IMR-90 (cell line): ENCODE measurements around the gene VPS4B. TPM values are rescaled to one million over a fixed set of nuclear protein-coding genes. Genes with fewer than 3 reads are reported as not detected.
A peak's percentile ranks its signal among the peaks of the same experiment; 100 is the strongest.

Experiments
- ATAC-seq: fragments of 200-7000 bp; cut with Tn5 transposase; 2 replicates; pipeline ENCODE4 v1.9.1; 2020; ENCODE audit warnings: low read depth, mild to moderate bottlenecking, moderate library complexity
- BruUV-seq: library from RNA; stranded (reverse); fragments of 400-500 nt; replicated peaks from 2 replicates; lab custom pipeline; 2021; lab: Mats Ljungman, UMichigan
- CTCF ChIA-PET: fragments of 300-600 bp; formaldehyde crosslinking; extraction: SDS; loops from one replicate; lab custom pipeline; 2021; ENCODE audit warnings: antibody characterized with exemption; lab: Yijun Ruan, JAX
- POLR2A ChIA-PET: fragments of 300-600 bp; sonication (Branson Sonifier 250); formaldehyde crosslinking; loops from one replicate; lab custom pipeline; 2022; ENCODE audit warnings: antibody characterized with exemption; ENCODE audit not compliant: unreplicated experiment; lab: Charles Lee
- DNase-seq: peaks from one replicate; pipeline ENCODE4 v3.0.0; 2013
- H2AFZ ChIP-seq: replicated peaks from 2 replicates; pipeline ENCODE3; 2013; ENCODE audit warnings: low read length, mild to moderate bottlenecking; ENCODE audit not compliant: poor library complexity
- H2AK5ac ChIP-seq: 2 replicates; pipeline ENCODE4 v1.6.1; 2013; ENCODE audit warnings: low read depth, low read length, inconsistent platforms
- H2AK9ac ChIP-seq: replicated peaks from 2 replicates; pipeline ENCODE3; 2013; ENCODE audit warnings: mild to moderate bottlenecking, low read depth, low read length, moderate library complexity; ENCODE audit not compliant: poor library complexity
- H2BK120ac ChIP-seq: 2 replicates; pipeline ENCODE4 v1.6.1; 2013; ENCODE audit warnings: low read depth, low read length, inconsistent platforms
- H2BK15ac ChIP-seq: 3 replicates; pipeline ENCODE4 v1.6.1; 2013; ENCODE audit warnings: low read depth, low read length, inconsistent platforms
- H2BK20ac ChIP-seq: 2 replicates; pipeline ENCODE4 v1.6.1; 2013; ENCODE audit warnings: low read depth, mild to moderate bottlenecking, inconsistent platforms, low read length, moderate library complexity
- H2BK5ac ChIP-seq: 2 replicates; pipeline ENCODE4 v1.6.1; 2013; ENCODE audit warnings: mild to moderate bottlenecking, low read depth, low read length, inconsistent platforms; ENCODE audit not compliant: poor library complexity, severe bottlenecking
- H3K14ac ChIP-seq: replicated peaks from 2 replicates; pipeline ENCODE4 v1.6.1; 2013; ENCODE audit warnings: low read depth, low read length, inconsistent platforms
- H3K18ac ChIP-seq: 2 replicates; pipeline ENCODE4 v1.6.1; 2013; ENCODE audit warnings: low read depth, low read length, control low read depth
- H3K23ac ChIP-seq: 2 replicates; pipeline ENCODE4 v1.6.1; 2013; ENCODE audit warnings: low read depth, low read length, inconsistent platforms
- H3K27ac ChIP-seq: 2 replicates; pipeline ENCODE4 v1.5.1; 2013; ENCODE audit warnings: mild to moderate bottlenecking, control low read depth, low read length; ENCODE audit not compliant: insufficient read depth
- H3K27me3 ChIP-seq: 2 replicates; pipeline ENCODE4 v1.6.1; 2013; ENCODE audit warnings: low read length; ENCODE audit not compliant: control insufficient read depth, insufficient read depth
- H3K36me3 ChIP-seq: 2 replicates; pipeline ENCODE4 v1.6.1; 2013; ENCODE audit warnings: low read length, mixed read lengths; ENCODE audit not compliant: control insufficient read depth, insufficient read depth
- H3K4ac ChIP-seq: 2 replicates; pipeline ENCODE4 v1.6.1; 2013; ENCODE audit warnings: low read depth, low read length, inconsistent platforms
- H3K4me1 ChIP-seq: 2 replicates; pipeline ENCODE4 v1.6.1; 2013; ENCODE audit warnings: low read length, mixed read lengths; ENCODE audit not compliant: control insufficient read depth, insufficient read depth
- H3K4me2 ChIP-seq: 2 replicates; pipeline ENCODE4 v1.6.1; 2013; ENCODE audit warnings: low read depth, mild to moderate bottlenecking, control low read depth, low read length, moderate library complexity
- H3K4me3 ChIP-seq: 2 replicates; pipeline ENCODE4 v1.5.1; 2013; ENCODE audit warnings: low read depth, mild to moderate bottlenecking, control low read depth, low read length, moderate library complexity; ENCODE audit not compliant: insufficient read depth
- H3K56ac ChIP-seq: 2 replicates; pipeline ENCODE4 v1.6.1; 2013; ENCODE audit warnings: low read length, inconsistent platforms; ENCODE audit not compliant: insufficient read depth; ENCODE audit errors: extremely low read depth
- H3K79me1 ChIP-seq, 2 experiments: 2 replicates each; pipeline ENCODE4 v1.6.1; 2013; ENCODE audit warnings: low read length in 2 of 2, inconsistent platforms in 1 of 2, low read depth in 1 of 2
- H3K9ac ChIP-seq: 2 replicates; pipeline ENCODE4 v1.6.1; 2013; ENCODE audit warnings: low read depth, low read length, control low read depth
- H3K9me1 ChIP-seq: 2 replicates; pipeline ENCODE4 v1.6.1; 2013; ENCODE audit warnings: low read length, inconsistent platforms; ENCODE audit not compliant: insufficient read depth
- H3K9me3 ChIP-seq: 2 replicates; pipeline ENCODE4 v1.6.1; 2013; ENCODE audit warnings: low read length; ENCODE audit not compliant: control insufficient read depth, insufficient read depth
- H4K20me1 ChIP-seq: 2 replicates; pipeline ENCODE4 v1.6.1; 2013; ENCODE audit warnings: low read length, inconsistent platforms; ENCODE audit not compliant: insufficient read depth
- H4K5ac ChIP-seq: 2 replicates; pipeline ENCODE4 v1.6.1; 2013; ENCODE audit warnings: mild to moderate bottlenecking, low read depth, low read length, control low read depth
- H4K8ac ChIP-seq, 2 experiments: 2 replicates each; pipeline ENCODE4 v1.6.1; 2013; ENCODE audit warnings: low read depth in 2 of 2, low read length in 2 of 2, control low read depth in 1 of 2, inconsistent platforms in 1 of 2
- H4K91ac ChIP-seq: 2 replicates; pipeline ENCODE4 v1.6.1; 2013; ENCODE audit warnings: low read depth, low read length, inconsistent platforms; ENCODE audit not compliant: insufficient read depth
- BHLHE40 ChIP-seq: fragments of 150-350 bp; IDR thresholded peaks from 2 replicates; pipeline ENCODE4 v1.6.1; 2016; ENCODE audit warnings: mild to moderate bottlenecking, low read depth, low read length
- CEBPB ChIP-seq: IDR thresholded peaks from 2 replicates; pipeline ENCODE4 v1.6.1; 2012; ENCODE audit warnings: low read depth, low read length, improper control_type of control experiment
- CHD1 ChIP-seq: IDR thresholded peaks from 2 replicates; pipeline ENCODE4 v1.6.1; 2012; ENCODE audit warnings: low read depth, low read length, improper control_type of control experiment
- FOS ChIP-seq: fragments of 150-350 bp; IDR thresholded peaks from 2 replicates; pipeline ENCODE4 v1.6.1; 2016; ENCODE audit warnings: low read depth, low read length
- MAFK ChIP-seq: IDR thresholded peaks from 2 replicates; pipeline ENCODE4 v1.6.1; 2012; ENCODE audit warnings: low read depth, low read length, improper control_type of control experiment
- MAZ ChIP-seq: IDR thresholded peaks from 2 replicates; pipeline ENCODE4 v1.6.1; 2012; ENCODE audit warnings: low read depth, mild to moderate bottlenecking, low read length, improper control_type of control experiment, moderate library complexity, borderline replicate concordance
- MXI1 ChIP-seq: IDR thresholded peaks from 2 replicates; pipeline ENCODE4 v1.6.1; 2012; ENCODE audit warnings: low read depth, mild to moderate bottlenecking, low read length, moderate library complexity, borderline replicate concordance
- NFE2L2 ChIP-seq: fragments of 150-350 bp; IDR thresholded peaks from 2 replicates; pipeline ENCODE4 v1.6.1; 2016; ENCODE audit warnings: low read depth, mild to moderate bottlenecking, low read length
- POLR2A ChIP-seq: IDR thresholded peaks from 2 replicates; pipeline ENCODE4 v1.6.1; 2012; ENCODE audit warnings: mild to moderate bottlenecking, low read depth, low read length
- RAD21 ChIP-seq: IDR thresholded peaks from 2 replicates; pipeline ENCODE4 v1.6.1; 2012; ENCODE audit warnings: low read length, improper control_type of control experiment
- RCOR1 ChIP-seq: IDR thresholded peaks from 2 replicates; pipeline ENCODE4 v1.6.1; 2012; ENCODE audit warnings: mild to moderate bottlenecking, low read length, improper control_type of control experiment; ENCODE audit not compliant: insufficient replicate concordance
- RFX5 ChIP-seq: IDR thresholded peaks from 2 replicates; pipeline ENCODE4 v1.8.0; 2012; ENCODE audit warnings: low read depth, mild to moderate bottlenecking, low read length, moderate library complexity
- SMC3 ChIP-seq: fragments of 150-350 bp; IDR thresholded peaks from 2 replicates; pipeline ENCODE4 v1.6.1; 2016; ENCODE audit warnings: low read depth, mild to moderate bottlenecking, antibody characterized with exemption, low read length, moderate library complexity
- WGBS, 2 experiments: methylation state at CpG; one replicate each; pipeline versions ENCODE4 v1.1.5 to v1.1.7; 2013; ENCODE audit warnings: missing lambda C conversion rate in 2 of 2; ENCODE audit not compliant: insufficient read length in 1 of 2; ENCODE audit errors: extremely low coverage in 2 of 2; 5-methylcytosine and 5-hydroxymethylcytosine counted together
- dilution Hi-C: fragments of 300-500 bp; cut with HindIII; formaldehyde crosslinking; loops from one replicate; pipeline ENCODE4 v1.14.3; 2018; ENCODE audit warnings: low sequenced_read_pairs; ENCODE audit not compliant: unreplicated experiment
- in situ Hi-C: fragments of 300-500 bp; cut with MboI; formaldehyde crosslinking; loops from 3 replicates; pipeline ENCODE4 v1.14.3; 2019; ENCODE audit warnings: low sequenced_read_pairs, inconsistent platforms, mixed read lengths
- intact Hi-C: fragments of 100-400 bp; cut with micrococcal nuclease; formaldehyde crosslinking; loops from 2 replicates; pipeline ENCODE4 v1.10.0; 2022
- polyA plus RNA-seq, 3 experiments: library from polyadenylated mRNA; depleted of rRNA; stranded (reverse); fragments of >200 nt; gene quantifications; 2 replicates each; pipeline ENCODE4 v1.2.3, GENCODE V29; 2012; ENCODE audit warnings: low replicate concordance in 1 of 3
- total RNA-seq: library from RNA; depleted of rRNA; stranded (reverse); fragments of >200 nt; gene quantifications from 2 replicates; pipeline ENCODE4 v1.2.3, GENCODE V29; 2012
- TF ChIP-seq, protein P1 (sequence below): conservative IDR thresholded peaks from 2 replicates; pipeline ENCODE4 v1.5.1; 2012; ENCODE audit warnings: mild to moderate bottlenecking, low read depth, low read length, improper control_type of control experiment
- TF ChIP-seq, protein P2 (sequence below): fragments of 150-350 bp; IDR thresholded peaks from 2 replicates; pipeline ENCODE4 v1.6.1; 2017; ENCODE audit warnings: mild to moderate bottlenecking, antibody characterized with exemption, low read length, low read depth
- TF ChIP-seq, protein P3 (sequence below): fragments of 150-350 bp; IDR thresholded peaks from 2 replicates; pipeline ENCODE4 v1.6.1; 2016; ENCODE audit warnings: low read depth, mild to moderate bottlenecking, low read length, moderate library complexity, borderline replicate concordance

The VPS4B gene
- total and polyA plus RNA-seq, 2 of the 4 experiments (the other 2 are of a cell fraction), result 16.2 to 31.5 TPM

DNA sequence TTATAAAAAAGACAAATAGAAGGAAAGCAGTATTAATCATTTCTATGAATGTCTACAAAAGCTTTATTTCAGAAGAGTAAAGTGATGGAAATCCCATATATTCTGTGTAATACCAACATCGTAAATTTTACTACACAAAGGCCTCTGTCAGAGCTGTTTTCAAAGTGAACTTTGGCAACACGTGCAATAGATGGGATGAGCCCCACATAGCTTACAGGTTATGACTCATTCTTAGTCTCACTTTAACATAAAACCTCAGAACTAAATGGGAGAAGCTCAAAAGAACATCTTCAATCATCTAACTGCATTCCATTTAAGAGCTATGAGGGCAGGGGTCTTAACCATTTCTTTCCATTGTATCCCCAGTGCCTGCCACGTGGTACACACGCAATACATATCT lies 11.5 kb downstream of the VPS4B start:
- no peak overlapping the region for H3K27ac ChIP-seq
- TF ChIP-seq CEBPB (peak; percentile 39; the same call in 1 of the 2 replicates), FOS (peak; percentile 70), SMC3 (no peak), RFX5 (no peak), MAFK (no peak), POLR2A (no peak), CHD1 (no peak), BHLHE40 (peak; percentile 94), MAZ (no peak), RAD21 (no peak), MXI1 (peak; percentile 87; the same call in 1 of the 2 replicates), RCOR1 (no peak), NFE2L2 (no peak)
- TF ChIP-seq, protein P1, sequence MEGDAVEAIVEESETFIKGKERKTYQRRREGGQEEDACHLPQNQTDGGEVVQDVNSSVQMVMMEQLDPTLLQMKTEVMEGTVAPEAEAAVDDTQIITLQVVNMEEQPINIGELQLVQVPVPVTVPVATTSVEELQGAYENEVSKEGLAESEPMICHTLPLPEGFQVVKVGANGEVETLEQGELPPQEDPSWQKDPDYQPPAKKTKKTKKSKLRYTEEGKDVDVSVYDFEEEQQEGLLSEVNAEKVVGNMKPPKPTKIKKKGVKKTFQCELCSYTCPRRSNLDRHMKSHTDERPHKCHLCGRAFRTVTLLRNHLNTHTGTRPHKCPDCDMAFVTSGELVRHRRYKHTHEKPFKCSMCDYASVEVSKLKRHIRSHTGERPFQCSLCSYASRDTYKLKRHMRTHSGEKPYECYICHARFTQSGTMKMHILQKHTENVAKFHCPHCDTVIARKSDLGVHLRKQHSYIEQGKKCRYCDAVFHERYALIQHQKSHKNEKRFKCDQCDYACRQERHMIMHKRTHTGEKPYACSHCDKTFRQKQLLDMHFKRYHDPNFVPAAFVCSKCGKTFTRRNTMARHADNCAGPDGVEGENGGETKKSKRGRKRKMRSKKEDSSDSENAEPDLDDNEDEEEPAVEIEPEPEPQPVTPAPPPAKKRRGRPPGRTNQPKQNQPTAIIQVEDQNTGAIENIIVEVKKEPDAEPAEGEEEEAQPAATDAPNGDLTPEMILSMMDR, result no peak
- TF ChIP-seq, protein P2, sequence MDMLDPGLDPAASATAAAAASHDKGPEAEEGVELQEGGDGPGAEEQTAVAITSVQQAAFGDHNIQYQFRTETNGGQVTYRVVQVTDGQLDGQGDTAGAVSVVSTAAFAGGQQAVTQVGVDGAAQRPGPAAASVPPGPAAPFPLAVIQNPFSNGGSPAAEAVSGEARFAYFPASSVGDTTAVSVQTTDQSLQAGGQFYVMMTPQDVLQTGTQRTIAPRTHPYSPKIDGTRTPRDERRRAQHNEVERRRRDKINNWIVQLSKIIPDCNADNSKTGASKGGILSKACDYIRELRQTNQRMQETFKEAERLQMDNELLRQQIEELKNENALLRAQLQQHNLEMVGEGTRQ, result peak; percentile 31
- TF ChIP-seq, protein P3, sequence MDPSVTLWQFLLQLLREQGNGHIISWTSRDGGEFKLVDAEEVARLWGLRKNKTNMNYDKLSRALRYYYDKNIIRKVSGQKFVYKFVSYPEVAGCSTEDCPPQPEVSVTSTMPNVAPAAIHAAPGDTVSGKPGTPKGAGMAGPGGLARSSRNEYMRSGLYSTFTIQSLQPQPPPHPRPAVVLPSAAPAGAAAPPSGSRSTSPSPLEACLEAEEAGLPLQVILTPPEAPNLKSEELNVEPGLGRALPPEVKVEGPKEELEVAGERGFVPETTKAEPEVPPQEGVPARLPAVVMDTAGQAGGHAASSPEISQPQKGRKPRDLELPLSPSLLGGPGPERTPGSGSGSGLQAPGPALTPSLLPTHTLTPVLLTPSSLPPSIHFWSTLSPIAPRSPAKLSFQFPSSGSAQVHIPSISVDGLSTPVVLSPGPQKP, result no peak
- ATAC-seq (peak; percentile 78), DNase-seq (peak; percentile 78)
- no peaks in the 10 kb centered on the region for H3K27me3 ChIP-seq
- no peak overlapping the region for H3K56ac ChIP-seq
- peaks cover 10% of the 10 kb centered on the region for H3K4me1 ChIP-seq
- H2AFZ ChIP-seq, result no peak overlapping the region
- H3K36me3 ChIP-seq, result peaks cover 26% of the 10 kb centered on the region
- no peak overlapping the region for H2BK15ac ChIP-seq
- no CpG with 5 or more reads among the region's 4 CpGs for WGBS, 2 experiments
- no peak overlapping the region for H2AK5ac ChIP-seq
- intact Hi-C loops (no loop called here), dilution Hi-C loops (no loop called here), in situ Hi-C loops (no loop called here)
- H3K23ac ChIP-seq, result no peak overlapping the region
- no peak overlapping the region for H4K91ac ChIP-seq
- H3K4me3 ChIP-seq, result no peak overlapping the region
- H3K4ac ChIP-seq, result no peak overlapping the region
- H4K5ac ChIP-seq, result no peak overlapping the region
- H3K79me1 ChIP-seq, result peaks cover 45 to 70% of the 10 kb centered on the region in 2 experiments
- H4K20me1 ChIP-seq, result peaks cover 19% of the 10 kb centered on the region
- no peak overlapping the region for H2AK9ac ChIP-seq
- CTCF ChIA-PET, result no interaction called here
- no peak overlapping the region for H3K14ac ChIP-seq
- H3K9me1 ChIP-seq, result peaks cover 19% of the 10 kb centered on the region
- peak overlapping the region; percentile 90; the same call in 1 of the 2 replicates for H3K4me2 ChIP-seq
- no peak overlapping the region for H3K18ac ChIP-seq
- 0 out of 2 replicates have a peak overlapping the region, but pooled peaks have one; percentile 21 for H2BK20ac ChIP-seq
- H2BK5ac ChIP-seq, result no peak overlapping the region
- POLR2A ChIA-PET, result interaction anchor here (0.6 kb wide), 2 partner anchors 446 to 534 kb away, joined by 4 to 5 read pairs; no protein-coding TSS in a partner anchor
- no TSS peak for BruUV-seq
- H3K9me3 ChIP-seq, result no peaks in the 10 kb centered on the region
- H2BK120ac ChIP-seq, result no peak overlapping the region
- H3K9ac ChIP-seq, result no peak overlapping the region
- H4K8ac ChIP-seq, result no peak overlapping the region
